A549 (cell line): ENCODE results near the gene IZUMO4. TPM values are rescaled to one million over a fixed set of nuclear protein-coding genes. Genes with fewer than 3 reads are reported as not detected.

Experiments used
- ATAC-seq, 2 experiments: fragments of 200-7000 bp in 1 of 2; fragments of >200 bp in 1 of 2; cut with Nextera tagmentation in 1 of 2; cut with Tn5 transposase in 1 of 2; 3 replicates each; pipeline versions ENCODE4 v1.8.0 to v1.9.1; 2018 to 2020; ENCODE audit warnings: mild to moderate bottlenecking in 1 of 2, moderate library complexity in 1 of 2
- CTCF ChIA-PET: fragments of 300-600 bp; sonication (Branson Sonifier 250); formaldehyde crosslinking; extraction: SDS; loops from one replicate; lab custom pipeline; 2021; ENCODE audit warnings: antibody characterized with exemption, inconsistent platforms; lab: Yijun Ruan, JAX
- POLR2A ChIA-PET: fragments of 350-600 bp; formaldehyde crosslinking; extraction: SDS; loops from one replicate; lab custom pipeline; 2021; ENCODE audit warnings: antibody characterized with exemption, inconsistent platforms; lab: Yijun Ruan, JAX
- DNase-seq, 2 experiments: peaks; one replicate each; pipeline versions ENCODE4 v3.0.0 to v3.0.0-alpha.2; 2011 to 2016; ENCODE audit warnings: low read depth in 1 of 2, low spot score in 1 of 2
- FAIRE-seq: peaks from 2 replicates; lab custom pipeline; 2011; peaks lifted over from hg19 to GRCh38; lab: Jason Lieb, UNC
- H3K27ac ChIP-seq, 2 experiments: fragments of >200 bp; sonication (Bioruptor Twin); formaldehyde crosslinking; 3 replicates each; pipeline ENCODE4 v1.5.1; 2016 to 2017
- H3K4me1 ChIP-seq: fragments of >200 bp; sonication (Bioruptor Twin); formaldehyde crosslinking; 3 replicates; pipeline ENCODE4 v1.6.1; 2016
- H3K4me2 ChIP-seq: fragments of >200 bp; sonication (Bioruptor Twin); formaldehyde crosslinking; 3 replicates; pipeline ENCODE4 v1.6.1; 2016
- H3K4me3 ChIP-seq: fragments of >200 bp; sonication (Bioruptor Twin); formaldehyde crosslinking; 3 replicates; pipeline ENCODE4 v1.5.1; 2016
- H3K9me3 ChIP-seq: fragments of >200 bp; sonication (Bioruptor Twin); formaldehyde crosslinking; 3 replicates; pipeline ENCODE4 v1.6.1; 2016
- CBX8 ChIP-seq: fragments of 200-600 bp; sonication (generic); IDR thresholded peaks from 2 replicates; pipeline ENCODE4 v1.6.1; 2016
- EHMT2 ChIP-seq: fragments of 200-600 bp; sonication (generic); IDR thresholded peaks from 2 replicates; pipeline ENCODE4 v1.6.1; 2016; ENCODE audit warnings: antibody characterized with exemption, low read depth, mild to moderate bottlenecking, moderate library complexity
- ELK1 ChIP-seq: fragments of 150-350 bp; IDR thresholded peaks from 2 replicates; pipeline ENCODE4 v1.6.1; 2014; ENCODE audit warnings: low read depth, mild to moderate bottlenecking, low read length
- FOXS1 ChIP-seq: fragments of 250-450 bp; sonication (Bioruptor Pico); IDR thresholded peaks from 2 replicates; pipeline ENCODE4 v1.5.0; 2020; ENCODE audit warnings: mild to moderate bottlenecking, moderate library complexity
- GATA3 ChIP-seq: IDR thresholded peaks from 2 replicates; pipeline ENCODE4 v1.6.1; 2012; ENCODE audit warnings: borderline replicate concordance
- HDAC2 ChIP-seq: fragments of 200-600 bp; sonication (generic); IDR thresholded peaks from 2 replicates; pipeline ENCODE4 v1.6.1; 2016
- HES2 ChIP-seq: fragments of >200 bp; sonication (Bioruptor Twin); formaldehyde crosslinking; IDR thresholded peaks from 2 replicates; pipeline ENCODE4 v1.6.1; 2016
- HEYL ChIP-seq: fragments of 250-450 bp; sonication (Bioruptor Pico); IDR thresholded peaks from 2 replicates; pipeline ENCODE4 v1.8.0; 2021; ENCODE audit warnings: mild to moderate bottlenecking, moderate library complexity
- HOXB13 ChIP-seq: fragments of 250-450 bp; sonication (Bioruptor Pico); IDR thresholded peaks from 2 replicates; pipeline ENCODE4 v1.5.0; 2020; ENCODE audit warnings: low read depth, mild to moderate bottlenecking, moderate library complexity
- HOXB5 ChIP-seq: fragments of 250-450 bp; sonication (Bioruptor Pico); IDR thresholded peaks from 2 replicates; pipeline ENCODE4 v1.5.0; 2020; ENCODE audit warnings: mild to moderate bottlenecking, moderate library complexity
- JUNB ChIP-seq: fragments of >200 bp; sonication (Bioruptor Twin); formaldehyde crosslinking; IDR thresholded peaks from 2 replicates; pipeline ENCODE4 v1.6.1; 2016
- KDM1A ChIP-seq: fragments of 200-600 bp; sonication (generic); IDR thresholded peaks from 2 replicates; pipeline ENCODE4 v1.6.1; 2016; ENCODE audit warnings: low read depth, mild to moderate bottlenecking
- MAFK ChIP-seq: fragments of 450-650 bp; IDR thresholded peaks from 2 replicates; pipeline ENCODE4 v1.6.1; 2014; ENCODE audit not compliant: partially characterized antibody
- MYC ChIP-seq: IDR thresholded peaks from 2 replicates; pipeline ENCODE4 v1.6.1; 2012; ENCODE audit warnings: mild to moderate bottlenecking, inconsistent platforms, low read length, improper control_type of control experiment, borderline replicate concordance
- NFE2L2 ChIP-seq: fragments of 150-350 bp; conservative IDR thresholded peaks from 2 replicates; pipeline ENCODE4 v1.6.1; 2014; ENCODE audit warnings: low read length
- POLR2AphosphoS2 ChIP-seq: conservative IDR thresholded peaks from 2 replicates; pipeline ENCODE4 v1.6.1; 2012; ENCODE audit warnings: low read length, improper control_type of control experiment, inconsistent platforms
- RAD21 ChIP-seq, 2 experiments: fragments of >200 bp in 1 of 2; sonication (Bioruptor Twin) in 1 of 2; formaldehyde crosslinking in 1 of 2; IDR thresholded peaks in 1 of 2; conservative IDR thresholded peaks in 1 of 2; 2 replicates in 1 of 2; 3 replicates in 1 of 2; pipeline ENCODE4 v1.6.1; 2012 to 2018; ENCODE audit warnings: inconsistent platforms in 1 of 2
- RCOR1 ChIP-seq: fragments of 150-350 bp; IDR thresholded peaks from 2 replicates; pipeline ENCODE4 v1.6.1; 2014; ENCODE audit warnings: antibody characterized with exemption, low read length, low read depth
- RFX5 ChIP-seq: fragments of 450-650 bp; IDR thresholded peaks from 2 replicates; pipeline ENCODE4 v1.7.1; 2014; ENCODE audit warnings: antibody characterized with exemption, mild to moderate bottlenecking, moderate library complexity
- SMC3 ChIP-seq: fragments of >200 bp; sonication (Bioruptor Twin); formaldehyde crosslinking; IDR thresholded peaks from 3 replicates; pipeline ENCODE4 v1.6.1; 2018; ENCODE audit warnings: inconsistent platforms
- TFCP2L1 ChIP-seq: fragments of 250-450 bp; sonication (Bioruptor Pico); IDR thresholded peaks from 2 replicates; pipeline ENCODE4 v1.5.0; 2021; ENCODE audit warnings: mild to moderate bottlenecking
- USF2 ChIP-seq: fragments of 450-650 bp; IDR thresholded peaks from 2 replicates; pipeline ENCODE4 v1.6.1; 2014; ENCODE audit warnings: antibody characterized with exemption
- whole genome bisulfite sequencing: methylation state at CpG from one replicate; pipeline ENCODE4 v1.1.6; 2017; ENCODE audit errors: missing lambda C conversion rate; 5-methylcytosine and 5-hydroxymethylcytosine counted together
- polyA plus RNA-seq, 4 experiments: library from polyadenylated mRNA; depleted of rRNA in 3 of 4; stranded (reverse); fragments of >200 nt; fragmentation: RNase III in 1 of 4; extraction: RNeasy Plus Mini Kit Qiagen cat#74134 plus additional on column Dnase treatment in 1 of 4; gene quantifications; 2 replicates in 3 of 4; 3 replicates in 1 of 4; pipeline ENCODE4 v1.2.3, GENCODE V29; 2011 to 2017

The IZUMO4 gene
- polyA plus RNA-seq, 2 of the 4 experiments (the other 2 are of a cell fraction), result 0.36 to 1.0 TPM

- no peak for ATAC-seq
Observed at GRCh38 chr19:2139385-2140137, 42.8 kb downstream of the IZUMO4 start.

GRCh38 chr19:2140138-2140569, 43.4 kb downstream of the IZUMO4 start:
- no peak for TF ChIP-seq TFCP2L1
- no peak for TF ChIP-seq HOXB5
- no peak for TF ChIP-seq MAFK
- no peak for TF ChIP-seq CBX8
- TF ChIP-seq SMC3, result no peak
- no peak for TF ChIP-seq HDAC2
- no peak for TF ChIP-seq HOXB13
- TF ChIP-seq FOXS1 (CRISPR knock-in tag), result no peak
- TF ChIP-seq HES2, result no peak
- TF ChIP-seq POLR2AphosphoS2, result no peak
- no peak for TF ChIP-seq RFX5
- no peak for TF ChIP-seq GATA3
- no peak for TF ChIP-seq RAD21 (conservative IDR thresholded peaks at IDR 0.05 in 1 of 2, IDR thresholded peaks at IDR 0.05 in 1 of 2)
- no peak for DNase-seq
- FAIRE-seq, result no peak
- no peaks in the 10 kb centered on the region for H3K4me1 ChIP-seq
- ATAC-seq, result no peak
- ChIA-PET POLR2A (no interaction called here), CTCF (interaction anchor here (0.7 kb wide), 1 partner anchor 16 kb away, joined by 3 read pairs; no protein-coding TSS in a partner anchor)
- no peak overlapping the region for H3K4me3 ChIP-seq
- 93% methylated on average over 14 of the region's 14 CpGs for WGBS
- no peak overlapping the region for H3K4me2 ChIP-seq
- no peaks in the 10 kb centered on the region for H3K9me3 ChIP-seq
- H3K27ac ChIP-seq, result no peak overlapping the region

More at GRCh38 chr19:2139385-2140137, 42.8 kb downstream of the IZUMO4 start:
- Histone ChIP-seq H3K9me3 (no peaks in the 10 kb centered on the region), H3K4me1 (no peaks in the 10 kb centered on the region), H3K4me3 (no peak overlapping the region), H3K27ac (no peak overlapping the region), H3K4me2 (no peak overlapping the region)
- DNase-seq (no peak), FAIRE-seq (no peak)
- 94% methylated on average over 4 of the region's 22 CpGs for WGBS
- TF ChIP-seq MYC (no peak), EHMT2 (no peak), USF2 (no peak), ELK1 (no peak), NFE2L2 (no peak), JUNB (no peak), HEYL (CRISPR knock-in tag) (no peak), RFX5 (no peak), SMC3 (no peak), RCOR1 (no peak)
- POLR2A ChIA-PET, result no interaction called here
- CTCF ChIA-PET, result no interaction called here

GRCh38 chr19:2142173-2142829, 45.6 kb downstream of the IZUMO4 start:
- TF ChIP-seq USF2, result no peak
- TF ChIP-seq RAD21 (conservative IDR thresholded peaks at IDR 0.05 in 1 of 2, IDR thresholded peaks at IDR 0.05 in 1 of 2), result no peak
- TF ChIP-seq FOXS1 (CRISPR knock-in tag), result no peak
- no peak for TF ChIP-seq ELK1
- TF ChIP-seq KDM1A, result no peak
- no peak for FAIRE-seq
- H3K27ac ChIP-seq, result no peak overlapping the region
- 96% methylated on average over 15 of the region's 15 CpGs for WGBS
- ATAC-seq, result no peak
- DNase-seq, result no peak
- no peak overlapping the region for H3K4me3 ChIP-seq
- ChIA-PET CTCF (interaction anchor here (0.6 kb wide), 1 partner anchor 237 kb away, joined by 3 read pairs; no protein-coding TSS in a partner anchor), POLR2A (no interaction called here)
- no peaks in the 10 kb centered on the region for H3K4me1 ChIP-seq
- H3K9me3 ChIP-seq, result no peaks in the 10 kb centered on the region
- no peak overlapping the region for H3K4me2 ChIP-seq
